Lower leg skin (tissue), 3 donors: Measurements from ENCODE around the gene TMEM141.

Experiments
- CTCF ChIP-seq, 3 donors: fragments of 450-650 bp; IDR thresholded peaks; one replicate each; pipeline ENCODE4 v1.5.1; 2016; ENCODE audit warnings: antibody characterized with exemption in 3 of 3, mild to moderate bottlenecking in 3 of 3, moderate library complexity in 2 of 3
- POLR2A ChIP-seq, 2 donors: fragments of 450-650 bp; IDR thresholded peaks; one replicate each; pipeline ENCODE4 v1.6.1; 2016 to 2017; ENCODE audit warnings: antibody characterized with exemption in 2 of 2, mild to moderate bottlenecking in 1 of 2, moderate library complexity in 1 of 2

- no peak for TF ChIP-seq CTCF (IDR thresholded peaks at IDR 0.05)
- no peak for TF ChIP-seq POLR2A (IDR thresholded peaks at IDR 0.05)
These were observed 3.3 kb downstream of the TMEM141 start for GRCh38 chr9:136794281-136794999.
